T-cell (primary cell): ENCODE measurements around the gene PRDM16. TPM values are rescaled to one million over a fixed set of nuclear protein-coding genes. Genes with fewer than 3 reads are reported as not detected.

Experiments
- ATAC-seq, 4 experiments: fragments of 200-7000 bp in 3 of 4; fragments of 150-1000 bp in 1 of 4; cut with Tn5 transposase; replicated peaks in 1 of 4; 1 replicate in 3 of 4; 2 replicates in 1 of 4; pipeline ENCODE4 v1.10.0; 2021; ENCODE audit warnings: moderate library complexity in 3 of 4, mild to moderate bottlenecking in 2 of 4, moderate number of reproducible peaks in 1 of 4
- CTCF ChIA-PET, 2 donors: fragments of 300-600 bp; sonication (Branson Sonifier 250); formaldehyde crosslinking; loops; one replicate each; lab custom pipeline; 2022; ENCODE audit warnings: antibody characterized with exemption in 2 of 2; lab: Charles Lee
- POLR2A ChIA-PET, 2 donors: fragments of 300-600 bp; sonication (Branson Sonifier 250); formaldehyde crosslinking; loops; one replicate each; lab custom pipeline; 2022; ENCODE audit warnings: antibody characterized with exemption in 2 of 2; lab: Charles Lee
- DNase-seq, 35 experiments: peaks; one replicate each; pipeline versions ENCODE4 v3.0.0 to v3.0.0-alpha.2; 2013 to 2023
- H3K27ac ChIP-seq: one replicate; pipeline ENCODE4 v1.5.1; 2013; ENCODE audit warnings: low read length
- H3K27me3 ChIP-seq, 2 experiments: replicated peaks in 1 of 2; 1 replicate in 1 of 2; 2 replicates in 1 of 2; pipeline versions ENCODE4 v1.6.1 to v1.7.0; 2013; ENCODE audit warnings: low read length in 1 of 2, mixed read lengths in 1 of 2; ENCODE audit not compliant: control insufficient read depth in 2 of 2, insufficient read depth in 2 of 2; ENCODE audit errors: extremely low read depth in 1 of 2
- H3K36me3 ChIP-seq, 2 donors: 1 replicate in 1 of 2; 2 replicates in 1 of 2; pipeline versions ENCODE4 v1.6.1 to v1.7.0; 2013; ENCODE audit warnings: low read length in 1 of 2; ENCODE audit not compliant: control insufficient read depth in 2 of 2, insufficient read depth in 1 of 2; ENCODE audit errors: extremely low read depth in 1 of 2
- H3K4me1 ChIP-seq, 2 experiments: 1 replicate in 1 of 2; 2 replicates in 1 of 2; pipeline versions ENCODE4 v1.6.1 to v1.7.0; 2013; ENCODE audit warnings: low read length in 2 of 2, mixed read lengths in 1 of 2; ENCODE audit not compliant: insufficient read depth in 2 of 2, control insufficient read depth in 1 of 2; ENCODE audit errors: extremely low read depth in 1 of 2
- H3K4me3 ChIP-seq, 2 donors: 1 replicate in 1 of 2; 2 replicates in 1 of 2; pipeline versions ENCODE4 v1.5.1 to v1.7.0; 2013; ENCODE audit warnings: mild to moderate bottlenecking in 2 of 2, low read length in 1 of 2, moderate library complexity in 1 of 2; ENCODE audit not compliant: control insufficient read depth in 1 of 2; ENCODE audit errors: extremely low read depth in 1 of 2
- H3K9me3 ChIP-seq: 2 replicates; pipeline ENCODE4 v1.7.0; 2013
- H3K27ac Mint-ChIP-seq, 2 donors: one replicate each; pipeline ENCODE4 v1.8.0; 2020 to 2021; ENCODE audit warnings: mild to moderate bottlenecking in 2 of 2, mixed read lengths in 2 of 2
- H3K27me3 Mint-ChIP-seq, 2 donors: one replicate each; pipeline ENCODE4 v1.8.0; 2021 to 2022; ENCODE audit warnings: mixed read lengths in 2 of 2
- H3K36me3 Mint-ChIP-seq: one replicate; pipeline ENCODE4 v1.8.0; 2021; ENCODE audit warnings: mixed read lengths
- H3K4me1 Mint-ChIP-seq, 3 donors: one replicate each; pipeline ENCODE4 v1.8.0; 2020 to 2022; ENCODE audit warnings: mixed read lengths in 3 of 3, mild to moderate bottlenecking in 1 of 3
- H3K4me3 Mint-ChIP-seq, 3 donors: one replicate each; pipeline ENCODE4 v1.8.0; 2020 to 2022; ENCODE audit warnings: mild to moderate bottlenecking in 3 of 3, mixed read lengths in 3 of 3, moderate library complexity in 3 of 3
- H3K9me3 Mint-ChIP-seq, 3 donors: one replicate each; pipeline ENCODE4 v1.8.0; 2020 to 2022; ENCODE audit warnings: mixed read lengths in 3 of 3
- WGBS: methylation state at CpG from one replicate; pipeline ENCODE4 v1.1.5; 2013; ENCODE audit warnings: missing lambda C conversion rate; ENCODE audit not compliant: insufficient coverage; 5-methylcytosine and 5-hydroxymethylcytosine counted together
- total RNA-seq, 35 experiments: library from RNA in 6 of 35; stranded (reverse) in 6 of 35; fragments of 120-200 nt in 1 of 35; gene quantifications; one replicate each; pipeline versions ENCODE4 v1.2.1 to v1.2.4 and lab custom pipeline; 2013 to 2026

The PRDM16 gene
- total RNA-seq, 5 donors from 2014 or later (not counting 1 experiment from before 2014, with no cell fraction given) = 0.15 to 0.70 (median 0.24) TPM; not detected in 1

DNA sequence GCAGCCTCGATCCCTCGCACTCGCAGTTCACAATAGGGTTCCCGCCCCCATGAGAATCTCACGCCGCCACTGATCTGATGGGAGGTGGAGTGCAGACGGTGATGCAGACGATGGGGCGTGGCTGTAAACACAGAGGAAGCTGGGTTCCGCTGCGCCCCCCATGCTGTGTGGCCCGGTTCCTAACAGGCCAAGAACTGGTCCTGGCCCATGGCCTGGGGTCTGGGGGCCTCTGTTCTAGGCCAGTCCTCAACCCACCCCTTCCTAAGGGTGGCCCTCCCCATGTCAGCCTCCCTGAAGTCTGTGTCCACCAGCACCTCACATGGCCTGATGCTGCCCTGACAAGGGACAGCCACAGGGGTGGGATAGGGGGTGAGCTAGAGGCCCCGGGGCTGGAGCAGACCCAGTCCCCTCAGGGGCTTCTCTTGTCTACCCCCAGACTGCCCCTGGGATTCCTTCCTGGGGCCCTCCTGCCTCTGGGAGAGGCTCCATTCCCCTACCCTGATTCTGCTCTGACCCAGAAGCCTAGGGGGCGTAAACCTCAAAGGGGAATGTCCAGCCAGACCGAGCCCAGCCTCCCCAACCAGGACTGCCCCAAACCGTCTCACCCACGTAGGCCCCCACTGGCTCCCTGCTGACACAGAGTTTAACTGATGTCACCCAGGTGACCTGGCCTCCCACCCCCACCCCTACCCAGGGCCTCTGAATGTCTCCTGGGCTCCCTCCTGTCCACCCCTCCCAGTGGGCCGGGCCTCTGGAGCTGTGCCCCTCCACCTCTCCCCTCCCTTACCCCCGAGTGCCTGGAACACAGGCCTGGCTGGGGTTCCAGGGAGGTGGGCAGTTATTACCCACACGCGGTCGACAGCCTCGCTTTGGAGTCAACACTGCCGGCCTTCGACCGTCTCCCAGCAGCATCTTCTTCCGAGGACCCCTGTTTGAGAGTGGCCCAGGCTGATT is 370.6 kb downstream of the PRDM16 start:
- no peak overlapping the region for H3K4me3 Mint-ChIP-seq
- no peaks in the 10 kb centered on the region for H3K36me3 Mint-ChIP-seq

DNA sequence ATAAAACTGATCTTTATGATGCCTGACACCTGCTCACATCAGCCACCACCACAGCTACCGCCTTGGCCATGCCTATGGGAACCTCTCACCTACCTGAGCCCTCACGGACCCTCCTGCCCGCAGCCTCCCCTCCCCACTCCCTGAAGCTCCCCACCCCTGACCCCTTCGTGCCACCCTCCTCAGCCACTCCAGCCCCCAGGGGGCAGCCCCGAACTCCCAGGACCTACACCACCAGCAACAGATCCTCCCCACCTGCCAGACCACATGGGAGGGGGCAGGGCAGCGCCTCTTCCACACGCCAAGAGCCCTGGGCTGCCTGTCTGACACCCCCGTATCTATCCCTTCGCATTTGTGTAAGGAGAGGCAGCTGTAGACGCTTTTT is 371.3 kb downstream of the PRDM16 start:
- H3K27me3 Mint-ChIP-seq = peaks cover 0 to 10% of the 10 kb centered on the region in 2 donors
- no peaks in the 10 kb centered on the region for H3K4me1 Mint-ChIP-seq
- ChIA-PET POLR2A (no interaction called here), CTCF (no interaction called here)
- WGBS = 93% methylated on average over 3 of the region's 10 CpGs
- no peak overlapping the region for H3K27ac Mint-ChIP-seq
- Histone ChIP-seq H3K4me3 (no peak overlapping the region), H3K27me3 (peaks cover 0 to 35% of the 10 kb centered on the region in 2 experiments), H3K36me3 (no peaks in the 10 kb centered on the region), H3K4me1 (no peaks in the 10 kb centered on the region), H3K9me3 (no peaks in the 10 kb centered on the region), H3K27ac (no peak overlapping the region)
- ATAC-seq (no peak), DNase-seq (no peak)
- H3K9me3 Mint-ChIP-seq = no peaks in the 10 kb centered on the region
- no peak overlapping the region for H3K4me3 Mint-ChIP-seq
- H3K36me3 Mint-ChIP-seq = no peaks in the 10 kb centered on the region

More for the DNA sequence above, 370.6 kb downstream of the PRDM16 start:
- no peaks in the 10 kb centered on the region for H3K9me3 ChIP-seq
- Mint-ChIP-seq H3K27ac (no peak overlapping the region), H3K27me3 (peaks cover 0 to 10% of the 10 kb centered on the region in 2 donors), H3K9me3 (no peaks in the 10 kb centered on the region), H3K4me1 (no peaks in the 10 kb centered on the region)
- 86% methylated on average over 22 of the region's 27 CpGs for WGBS
- CTCF ChIA-PET = no interaction called here
- no peak for ATAC-seq
- H3K27ac ChIP-seq = no peak overlapping the region
- no peaks in the 10 kb centered on the region for H3K4me1 ChIP-seq
- H3K27me3 ChIP-seq = peaks cover 0 to 30% of the 10 kb centered on the region in 2 experiments
- H3K4me3 ChIP-seq = no peak overlapping the region
- DNase-seq = no peak
- POLR2A ChIA-PET = no interaction called here
- no peaks in the 10 kb centered on the region for H3K36me3 ChIP-seq

DNA sequence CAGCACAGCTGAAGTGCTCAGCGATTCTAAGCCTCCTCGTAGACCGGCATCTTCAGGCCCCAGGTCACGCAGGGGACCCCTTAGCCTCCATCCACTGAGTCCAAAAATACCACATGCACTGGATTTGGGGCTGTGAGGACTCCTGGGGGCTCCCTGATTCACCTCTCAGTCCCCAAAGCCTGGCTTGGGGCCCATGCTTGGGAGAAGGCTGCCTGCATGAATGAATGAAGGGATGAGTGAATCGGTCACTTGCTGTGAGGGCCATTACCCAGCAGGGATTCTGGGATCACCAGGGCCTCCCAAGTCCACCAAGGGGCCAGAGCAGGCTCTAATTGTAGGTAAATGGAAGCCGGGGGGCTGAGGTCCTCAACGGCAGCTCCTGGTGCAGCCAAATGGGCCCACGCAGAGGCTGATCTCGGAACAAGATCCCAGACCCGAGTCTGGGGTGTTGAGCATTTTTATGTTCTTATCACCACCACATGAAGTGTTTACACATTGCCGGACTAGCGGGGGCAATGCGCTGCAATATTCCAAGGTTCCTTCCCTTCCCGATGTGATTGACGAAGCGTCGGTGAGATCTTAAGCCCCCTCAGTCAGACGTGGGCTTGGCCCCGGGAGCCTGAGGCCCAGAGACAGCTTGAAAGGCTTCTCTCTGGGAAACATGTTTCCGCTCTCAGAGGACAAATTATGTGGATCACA is 371.9 kb downstream of the PRDM16 start:
- Histone ChIP-seq H3K27ac (no peak overlapping the region), H3K9me3 (no peaks in the 10 kb centered on the region), H3K36me3 (no peaks in the 10 kb centered on the region), H3K4me1 (no peaks in the 10 kb centered on the region), H3K27me3 (peaks cover 0 to 35% of the 10 kb centered on the region in 2 experiments), H3K4me3 (no peak overlapping the region)
- CTCF ChIA-PET = no interaction called here
- POLR2A ChIA-PET = no interaction called here
- ATAC-seq (no peak), DNase-seq (no peak)
- Mint-ChIP-seq H3K36me3 (no peaks in the 10 kb centered on the region), H3K9me3 (no peaks in the 10 kb centered on the region), H3K27ac (no peak overlapping the region), H3K4me3 (no peak overlapping the region), H3K4me1 (no peaks in the 10 kb centered on the region), H3K27me3 (peaks cover 0 to 10% of the 10 kb centered on the region in 2 donors)
- 83% methylated on average over 16 of the region's 20 CpGs for WGBS

DNA sequence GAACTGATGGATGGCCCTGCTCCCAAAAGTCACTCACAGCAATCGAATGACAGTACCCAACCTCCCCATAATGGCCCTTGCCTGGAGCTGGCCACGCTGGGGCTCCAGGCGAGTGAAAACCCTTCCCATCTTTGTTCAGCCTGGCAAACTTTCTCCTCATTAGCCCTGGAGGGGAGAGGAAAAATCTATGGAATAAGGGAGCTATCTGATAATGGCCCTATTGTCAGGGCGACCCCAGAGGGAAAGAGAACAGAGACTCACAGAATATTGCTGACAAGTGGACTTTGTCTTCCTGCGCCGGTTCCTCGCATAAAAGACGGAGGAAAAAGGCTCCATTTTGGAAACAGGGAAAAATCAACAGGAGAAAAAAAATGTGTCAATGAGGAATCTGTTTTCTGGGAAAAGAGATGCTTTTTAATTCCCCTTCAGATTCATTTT is 372.4 kb downstream of the PRDM16 start:
- Mint-ChIP-seq H3K4me1 (no peaks in the 10 kb centered on the region), H3K27ac (no peak overlapping the region), H3K4me3 (no peak overlapping the region), H3K27me3 (peaks cover 0 to 10% of the 10 kb centered on the region in 2 donors), H3K9me3 (peaks cover 0 to 2% (median 0%) of the 10 kb centered on the region in 3 donors), H3K36me3 (no peaks in the 10 kb centered on the region)
- POLR2A ChIA-PET = no interaction called here
- peaks cover 0 to 35% of the 10 kb centered on the region in 2 experiments for H3K27me3 ChIP-seq
- no peaks in the 10 kb centered on the region for H3K4me1 ChIP-seq
- WGBS = 94% methylated on average over 6 of the region's 8 CpGs
- H3K36me3 ChIP-seq = no peaks in the 10 kb centered on the region
- H3K9me3 ChIP-seq = no peaks in the 10 kb centered on the region
- no peak overlapping the region for H3K27ac ChIP-seq
- CTCF ChIA-PET = no interaction called here
- DNase-seq (no peak), ATAC-seq (no peak)
- no peak overlapping the region for H3K4me3 ChIP-seq

DNA sequence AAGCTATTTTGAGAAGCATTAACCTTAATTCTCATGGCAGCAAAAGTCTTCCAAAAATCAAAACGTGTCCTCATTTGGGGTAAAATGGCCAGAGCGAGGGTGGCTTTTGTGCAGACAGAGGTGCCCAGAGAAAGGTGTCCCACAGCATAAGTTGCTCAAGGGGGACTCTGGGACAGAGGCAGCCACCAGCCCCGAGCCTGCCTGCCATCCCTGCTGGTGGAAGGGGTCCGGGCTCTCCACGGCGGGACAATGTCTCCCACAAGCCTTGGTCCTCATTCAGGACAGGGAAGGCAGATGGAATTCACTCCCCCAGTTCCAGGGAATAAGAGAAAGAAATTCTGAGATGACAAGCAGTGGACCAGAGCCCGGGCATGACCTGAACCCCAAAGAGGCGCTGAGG is 372.9 kb downstream of the PRDM16 start:
- peaks cover 0 to 10% of the 10 kb centered on the region in 2 donors for H3K27me3 Mint-ChIP-seq
- H3K27ac ChIP-seq = no peak overlapping the region
- WGBS = 79% methylated on average over 3 of the region's 8 CpGs
- H3K4me1 Mint-ChIP-seq = no peaks in the 10 kb centered on the region
- H3K4me1 ChIP-seq = no peaks in the 10 kb centered on the region
- H3K9me3 ChIP-seq = no peaks in the 10 kb centered on the region
- DNase-seq = no peak
- no peak overlapping the region for H3K27ac Mint-ChIP-seq
- POLR2A ChIA-PET = no interaction called here
- peaks cover 0 to 4% (median 3%) of the 10 kb centered on the region in 3 donors for H3K9me3 Mint-ChIP-seq
- no peak for ATAC-seq
- no peaks in the 10 kb centered on the region for H3K36me3 ChIP-seq
- peaks cover 0 to 35% of the 10 kb centered on the region in 2 experiments for H3K27me3 ChIP-seq
- no peaks in the 10 kb centered on the region for H3K36me3 Mint-ChIP-seq
- H3K4me3 Mint-ChIP-seq = no peak overlapping the region
- CTCF ChIA-PET = interaction anchor here in 1 of 2 donors (0.6 kb wide), 1 partner anchor 809 kb away, joined by 3 read pairs; the partner anchor contains the start of gene MMEL1
- no peak overlapping the region for H3K4me3 ChIP-seq

DNA sequence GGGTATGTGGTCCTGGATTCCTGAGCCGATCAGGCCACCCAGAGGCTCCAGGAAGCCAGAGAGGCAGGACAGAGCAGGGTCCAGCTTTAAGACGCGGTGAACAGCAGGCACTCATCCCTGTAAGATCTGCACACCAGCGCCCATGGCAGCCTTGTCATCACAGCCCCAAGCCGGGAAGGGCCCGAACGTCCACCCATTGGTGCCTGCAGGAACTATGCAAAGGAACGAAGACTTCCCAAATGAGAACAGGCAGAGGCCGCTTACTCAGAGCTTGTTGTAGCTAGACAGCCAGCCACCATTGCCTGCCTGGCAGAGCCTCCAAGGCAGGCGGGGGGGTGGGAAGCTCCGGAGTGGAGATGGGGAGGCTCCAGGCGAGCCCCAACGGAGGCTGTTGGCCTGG is 373.3 kb downstream of the PRDM16 start:
- Mint-ChIP-seq H3K36me3 (no peaks in the 10 kb centered on the region), H3K4me3 (no peak overlapping the region), H3K27ac (no peak overlapping the region), H3K9me3 (peaks cover 0 to 5% (median 3%) of the 10 kb centered on the region in 3 donors), H3K4me1 (no peaks in the 10 kb centered on the region), H3K27me3 (peaks cover 0 to 10% of the 10 kb centered on the region in 2 donors)
- no peaks in the 10 kb centered on the region for H3K36me3 ChIP-seq
- H3K4me1 ChIP-seq = no peaks in the 10 kb centered on the region
- CTCF ChIA-PET = interaction anchor here in 1 of 2 donors (0.6 kb wide), 2 partner anchors 810 to 911 kb away, joined by 3 to 10 read pairs; partner anchors contain the start of gene MMEL1
- H3K4me3 ChIP-seq = no peak overlapping the region
- POLR2A ChIA-PET = no interaction called here
- H3K9me3 ChIP-seq = no peaks in the 10 kb centered on the region
- 74% methylated on average over 12 of the region's 13 CpGs for WGBS
- ATAC-seq (no peak), DNase-seq (no peak)
- no peak overlapping the region for H3K27ac ChIP-seq
- H3K27me3 ChIP-seq = peaks cover 0 to 35% of the 10 kb centered on the region in 2 experiments
